Endodermal cell (in vitro differentiated cells): ENCODE results near the gene SELENOS. TPM values are rescaled to one million over a fixed set of nuclear protein-coding genes. Genes with fewer than 3 reads are reported as not detected.

Source experiments
- DNase-seq: peaks from one replicate; pipeline ENCODE4 v3.0.0-alpha.2; 2017
- H3K27ac ChIP-seq: 2 replicates; pipeline ENCODE4 v1.5.1; 2013; ENCODE audit warnings: mild to moderate bottlenecking, low read depth, low read length, moderate library complexity
- H3K27me3 ChIP-seq: 2 replicates; pipeline ENCODE4 v1.6.1; 2013; ENCODE audit warnings: mild to moderate bottlenecking, low read length, moderate library complexity; ENCODE audit not compliant: insufficient read depth, control insufficient read depth, poor library complexity, severe bottlenecking
- H3K36me3 ChIP-seq: 2 replicates; pipeline ENCODE4 v1.7.0; 2013; ENCODE audit warnings: mild to moderate bottlenecking, low read length, moderate library complexity; ENCODE audit not compliant: control insufficient read depth, insufficient read depth
- H3K4me1 ChIP-seq: one replicate; pipeline ENCODE4 v1.7.0; 2013; ENCODE audit warnings: low read length; ENCODE audit not compliant: control insufficient read depth, insufficient read depth
- H3K4me3 ChIP-seq: 2 replicates; pipeline ENCODE4 v1.5.1; 2013; ENCODE audit warnings: mild to moderate bottlenecking, low read length, moderate library complexity
- H3K9ac ChIP-seq: 2 replicates; pipeline ENCODE4 v1.6.1; 2013; ENCODE audit warnings: mild to moderate bottlenecking, low read length, moderate library complexity; ENCODE audit not compliant: poor library complexity, severe bottlenecking; ENCODE audit errors: extremely low read depth
- H3K9me3 ChIP-seq: 2 replicates; pipeline ENCODE4 v1.6.1; 2013; ENCODE audit warnings: mild to moderate bottlenecking, low read length, moderate library complexity; ENCODE audit not compliant: control insufficient read depth
- H3K27ac Mint-ChIP-seq: 2 replicates; pipeline ENCODE4 v1.8.0; 2020; ENCODE audit warnings: mixed read lengths
- H3K27me3 Mint-ChIP-seq: 2 replicates; pipeline ENCODE4 v1.8.0; 2021; ENCODE audit warnings: mild to moderate bottlenecking, mixed read lengths; ENCODE audit not compliant: insufficient read depth
- H3K36me3 Mint-ChIP-seq: 2 replicates; pipeline ENCODE4 v1.8.0; 2020; ENCODE audit warnings: low read depth, mixed read lengths
- H3K4me1 Mint-ChIP-seq: 2 replicates; pipeline ENCODE4 v1.8.0; 2020; ENCODE audit warnings: mixed read lengths
- H3K4me3 Mint-ChIP-seq: 2 replicates; pipeline ENCODE4 v1.8.0; 2020; ENCODE audit warnings: mild to moderate bottlenecking, moderate library complexity, mixed read lengths
- H3K9me3 Mint-ChIP-seq: 2 replicates; pipeline ENCODE4 v1.8.0; 2020; ENCODE audit warnings: mild to moderate bottlenecking, mixed read lengths
- CTCF ChIP-seq: fragments of 200-600 bp; sonication (generic); conservative IDR thresholded peaks from 2 replicates; pipeline ENCODE4 v1.5.0; 2021; ENCODE audit warnings: antibody characterized with exemption, mild to moderate bottlenecking
- WGBS, 2 experiments: methylation state at CpG; one replicate each; pipeline versions ENCODE4 v1.1.5 to v1.1.7; 2013; ENCODE audit warnings: missing lambda C conversion rate in 2 of 2, mixed read lengths in 1 of 2; ENCODE audit not compliant: insufficient coverage in 1 of 2, insufficient read length in 1 of 2; 5-methylcytosine and 5-hydroxymethylcytosine counted together
- total RNA-seq, 2 donors: library from RNA; stranded (reverse); fragmentation: NEBNext Ultra II Directional in 1 of 2; extraction: Animal tissue kit (Norgen Biotek cat#: 25700) in 1 of 2; gene quantifications; 2 replicates in 1 of 2; 3 replicates in 1 of 2; pipeline ENCODE4 v1.2.1, GENCODE V29; 2021

The SELENOS gene
- total RNA-seq, 2 donors from 2014 or later = 56.1 to 60.5 TPM

- no peaks in the 10 kb centered on the region for H3K36me3 ChIP-seq
- peak; percentile 40 for DNase-seq
- H3K9me3 ChIP-seq = no peaks in the 10 kb centered on the region
- H3K4me3 ChIP-seq = no peak overlapping the region
- no peak overlapping the region for H3K27ac Mint-ChIP-seq
- no peak overlapping the region for H3K9ac ChIP-seq
- H3K36me3 Mint-ChIP-seq = peaks cover 2% of the 10 kb centered on the region
- H3K27me3 ChIP-seq = no peaks in the 10 kb centered on the region
- no peaks in the 10 kb centered on the region for H3K27me3 Mint-ChIP-seq
- TF ChIP-seq CTCF = no peak
- H3K4me1 ChIP-seq = no peaks in the 10 kb centered on the region
- WGBS, 2 experiments = 91 to 93% methylated on average over 18 to 24 of the region's 24 CpGs
- H3K9me3 Mint-ChIP-seq = no peaks in the 10 kb centered on the region
- H3K4me1 Mint-ChIP-seq = no peaks in the 10 kb centered on the region
- no peak overlapping the region for H3K27ac ChIP-seq
- no peak overlapping the region for H3K4me3 Mint-ChIP-seq
These were observed 30.0 kb upstream of the SELENOS start for GRCh38 chr15:101307048-101307896.

DNA sequence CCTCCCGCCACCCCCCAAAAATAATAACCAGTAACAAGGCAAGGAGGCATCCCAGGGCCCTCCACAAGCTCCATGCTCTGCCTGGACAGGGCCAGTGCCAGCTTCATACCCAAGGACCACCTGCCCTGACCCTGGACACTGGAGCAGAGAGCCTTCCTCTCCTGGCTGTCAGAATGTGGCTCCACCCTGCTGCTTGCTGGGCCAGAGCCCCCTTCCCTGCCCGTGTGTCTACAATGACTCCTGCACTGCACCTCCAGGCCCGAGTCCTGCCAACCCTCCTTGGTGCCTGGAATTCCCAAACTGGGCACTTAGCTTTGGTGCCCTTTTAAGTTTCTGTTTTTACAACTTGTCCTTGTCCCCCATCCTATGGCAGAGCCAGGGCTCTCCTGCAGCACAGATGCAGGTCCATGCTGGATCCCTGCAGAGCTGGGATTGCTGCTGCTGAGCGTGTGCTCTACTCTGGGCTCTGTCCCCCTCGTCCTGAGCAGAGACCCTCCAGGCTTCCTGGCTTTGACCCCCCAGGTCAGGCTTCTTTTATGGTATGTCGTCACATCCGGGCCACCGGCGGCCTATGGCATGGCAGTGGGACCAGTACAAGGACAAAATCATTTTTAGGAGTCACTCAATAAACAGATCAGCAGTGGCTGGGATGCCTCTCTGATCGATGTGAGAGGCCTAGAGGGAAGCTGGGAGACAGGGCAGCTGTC lies 29.2 kb upstream of the SELENOS start:
- H3K4me1 Mint-ChIP-seq = no peaks in the 10 kb centered on the region
- no peak overlapping the region for H3K27ac ChIP-seq
- no peak overlapping the region for H3K9ac ChIP-seq
- H3K4me1 ChIP-seq = no peaks in the 10 kb centered on the region
- no peak overlapping the region for H3K4me3 Mint-ChIP-seq
- peak; percentile 27 for DNase-seq
- no peaks in the 10 kb centered on the region for H3K9me3 ChIP-seq
- no peaks in the 10 kb centered on the region for H3K27me3 Mint-ChIP-seq
- no peak for TF ChIP-seq CTCF
- WGBS, 2 experiments = 92 to 94% methylated on average over 4 to 10 of the region's 10 CpGs
- H3K4me3 ChIP-seq = no peak overlapping the region
- no peaks in the 10 kb centered on the region for H3K36me3 Mint-ChIP-seq
- H3K9me3 Mint-ChIP-seq = no peaks in the 10 kb centered on the region
- no peaks in the 10 kb centered on the region for H3K36me3 ChIP-seq
- H3K27me3 ChIP-seq = no peaks in the 10 kb centered on the region
- H3K27ac Mint-ChIP-seq = no peak overlapping the region

GRCh38 chr15:101305820-101306255 lies 28.6 kb upstream of the SELENOS start:
- Mint-ChIP-seq H3K9me3 (no peaks in the 10 kb centered on the region), H3K27ac (no peak overlapping the region), H3K36me3 (no peaks in the 10 kb centered on the region), H3K27me3 (no peaks in the 10 kb centered on the region), H3K4me3 (no peak overlapping the region), H3K4me1 (no peaks in the 10 kb centered on the region)
- H3K27ac ChIP-seq = no peak overlapping the region
- no peak overlapping the region for H3K4me3 ChIP-seq
- H3K4me1 ChIP-seq = no peaks in the 10 kb centered on the region
- peak; percentile 29 for DNase-seq
- H3K9ac ChIP-seq = no peak overlapping the region
- H3K27me3 ChIP-seq = no peaks in the 10 kb centered on the region
- 88 to 100% methylated on average over 1 to 8 of the region's 8 CpGs for WGBS, 2 experiments
- H3K36me3 ChIP-seq = no peaks in the 10 kb centered on the region
- no peaks in the 10 kb centered on the region for H3K9me3 ChIP-seq
- no peak for TF ChIP-seq CTCF
